Colonic mucosa (tissue), 4 donors: Measurements from ENCODE around the gene MYL1. TPM values are rescaled to one million over a fixed set of nuclear protein-coding genes. Genes with fewer than 3 reads are reported as not detected.

Source experiments
- DNase-seq: peaks from one replicate; pipeline ENCODE4 v3.0.0-alpha.2; 2020
- H3K27ac ChIP-seq: fragments of 200-600 bp; one replicate; pipeline ENCODE4 v1.8.0; 2021
- H3K27me3 ChIP-seq: fragments of 200-600 bp; one replicate; pipeline ENCODE4 v1.8.0; 2021
- H3K36me3 ChIP-seq: fragments of 200-600 bp; one replicate; pipeline ENCODE4 v1.8.0; 2021
- H3K4me1 ChIP-seq: fragments of 200-600 bp; one replicate; pipeline ENCODE4 v1.8.0; 2021; ENCODE audit warnings: mild to moderate bottlenecking
- H3K4me3 ChIP-seq: fragments of 200-600 bp; one replicate; pipeline ENCODE4 v1.8.0; 2021
- H3K9ac ChIP-seq, 2 donors: one replicate each; pipeline ENCODE4 v1.7.0; 2013; ENCODE audit warnings: control low read depth in 2 of 2, low read depth in 2 of 2, low read length in 2 of 2
- H3K9me3 ChIP-seq: fragments of 200-600 bp; one replicate; pipeline ENCODE4 v1.8.0; 2021
- intact Hi-C: fragments of 100-400 bp; cut with DNase I; formaldehyde crosslinking; loops from one replicate; pipeline ENCODE4 v1.14.1; 2022
- total RNA-seq, 2 donors: library from RNA; stranded (reverse); fragmentation: NEBNext Ultra II Directional in 1 of 2; extraction: Animal tissue kit (Norgen Biotek cat#: 25700) in 1 of 2; gene quantifications; one replicate each; pipeline ENCODE4 v1.2.1, GENCODE V29; 2021
- TF ChIP-seq, protein P1 (sequence below): fragments of 200-600 bp; IDR thresholded peaks from one replicate; pipeline ENCODE4 v1.8.0; 2022; ENCODE audit warnings: antibody characterized with exemption, mild to moderate bottlenecking
- donor health status: healthy.
- donor health status: DM: no; HTN: no; CAD: no.
- donor health status: DM: no; HTN: no; CAD: no.

The MYL1 gene
- total RNA-seq, 2 donors from 2014 or later: not detected

DNA sequence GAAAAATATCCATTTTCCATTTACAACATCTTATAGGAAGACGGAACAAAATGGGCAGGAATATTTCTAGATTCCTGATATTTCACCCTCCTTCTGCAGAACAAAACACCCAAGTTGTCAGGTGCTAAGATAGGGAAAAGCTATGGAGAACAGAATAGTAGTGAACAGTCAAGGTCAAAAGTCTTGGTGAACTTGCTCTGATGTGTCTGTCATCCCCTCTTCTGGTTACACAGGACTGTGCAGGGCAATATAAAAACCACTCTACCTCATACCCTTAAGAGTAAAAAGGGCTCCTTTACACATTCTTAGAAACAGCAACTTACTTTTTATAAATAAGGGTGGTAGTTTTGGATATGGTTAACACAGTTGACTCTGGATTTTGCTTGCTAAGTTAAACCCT lies 4.4 kb downstream of the MYL1 start:
- H3K4me3 ChIP-seq: no peak overlapping the region
- intact Hi-C loops: no loop called here
- no peaks in the 10 kb centered on the region for H3K27me3 ChIP-seq
- H3K4me1 ChIP-seq: no peaks in the 10 kb centered on the region
- no peak overlapping the region for H3K27ac ChIP-seq
- no peaks in the 10 kb centered on the region for H3K36me3 ChIP-seq
- no peak for DNase-seq
- H3K9ac ChIP-seq: no peak overlapping the region
- H3K9me3 ChIP-seq: no peaks in the 10 kb centered on the region
- TF ChIP-seq, protein P1, sequence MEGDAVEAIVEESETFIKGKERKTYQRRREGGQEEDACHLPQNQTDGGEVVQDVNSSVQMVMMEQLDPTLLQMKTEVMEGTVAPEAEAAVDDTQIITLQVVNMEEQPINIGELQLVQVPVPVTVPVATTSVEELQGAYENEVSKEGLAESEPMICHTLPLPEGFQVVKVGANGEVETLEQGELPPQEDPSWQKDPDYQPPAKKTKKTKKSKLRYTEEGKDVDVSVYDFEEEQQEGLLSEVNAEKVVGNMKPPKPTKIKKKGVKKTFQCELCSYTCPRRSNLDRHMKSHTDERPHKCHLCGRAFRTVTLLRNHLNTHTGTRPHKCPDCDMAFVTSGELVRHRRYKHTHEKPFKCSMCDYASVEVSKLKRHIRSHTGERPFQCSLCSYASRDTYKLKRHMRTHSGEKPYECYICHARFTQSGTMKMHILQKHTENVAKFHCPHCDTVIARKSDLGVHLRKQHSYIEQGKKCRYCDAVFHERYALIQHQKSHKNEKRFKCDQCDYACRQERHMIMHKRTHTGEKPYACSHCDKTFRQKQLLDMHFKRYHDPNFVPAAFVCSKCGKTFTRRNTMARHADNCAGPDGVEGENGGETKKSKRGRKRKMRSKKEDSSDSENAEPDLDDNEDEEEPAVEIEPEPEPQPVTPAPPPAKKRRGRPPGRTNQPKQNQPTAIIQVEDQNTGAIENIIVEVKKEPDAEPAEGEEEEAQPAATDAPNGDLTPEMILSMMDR: no peak

DNA sequence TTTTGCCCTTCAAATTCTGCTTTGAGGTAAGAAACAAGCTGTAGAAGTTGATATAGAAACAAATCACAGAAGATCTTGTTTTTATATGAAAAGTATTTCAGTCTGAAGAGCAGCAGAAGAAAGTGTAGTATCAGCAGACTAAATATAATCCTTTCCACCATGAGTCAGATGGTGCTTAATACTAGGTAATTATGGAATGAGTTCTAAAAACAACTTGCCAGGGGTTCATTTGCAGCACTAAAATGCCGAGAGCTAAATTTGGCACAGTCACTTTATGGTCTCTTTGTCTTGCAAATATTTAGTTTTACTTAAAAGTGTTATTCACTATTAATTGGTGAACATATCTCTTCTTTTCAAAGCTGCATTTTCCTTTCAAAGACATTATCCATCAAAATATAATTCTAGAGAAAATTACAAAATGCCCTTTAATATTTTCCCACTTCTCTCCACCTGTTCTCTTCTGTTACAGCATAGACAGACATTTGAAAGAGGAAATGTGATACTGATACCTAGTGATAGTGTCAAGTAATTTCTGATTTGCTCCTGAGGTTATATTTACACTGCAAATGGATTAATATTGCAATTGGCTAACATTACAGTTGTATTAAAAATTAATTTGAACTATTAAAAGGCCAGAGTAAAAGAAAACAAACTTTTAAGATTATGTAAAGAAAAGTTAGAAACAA lies 5.3 kb downstream of the MYL1 start:
- Histone ChIP-seq H3K27ac (no peak overlapping the region), H3K4me3 (no peak overlapping the region), H3K4me1 (no peaks in the 10 kb centered on the region), H3K36me3 (no peaks in the 10 kb centered on the region), H3K27me3 (no peaks in the 10 kb centered on the region), H3K9ac (no peak overlapping the region), H3K9me3 (no peaks in the 10 kb centered on the region)
- intact Hi-C loops: no loop called here
- TF ChIP-seq, protein P1: no peak
- DNase-seq: no peak

DNA sequence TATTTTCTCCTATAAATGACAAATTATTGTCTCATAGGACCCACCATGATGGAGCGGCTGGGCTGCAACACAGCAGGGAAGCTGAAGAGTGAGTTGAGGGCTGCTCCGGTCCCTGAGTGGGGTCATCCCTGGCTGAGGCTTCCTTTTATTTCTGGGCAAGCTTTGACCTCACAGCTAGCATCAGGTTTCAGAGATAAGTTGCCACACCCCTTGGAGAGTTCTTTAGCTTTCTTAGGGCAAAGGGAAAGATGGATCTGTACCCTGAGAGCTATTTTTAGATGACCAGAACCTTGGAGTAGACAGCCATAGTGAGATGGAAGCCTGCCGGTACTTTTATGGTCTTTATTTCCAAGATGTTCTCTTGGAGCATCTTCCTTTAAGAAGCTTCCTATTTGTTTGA lies 11.5 kb downstream of the MYL1 start:
- intact Hi-C loops: no loop called here
- TF ChIP-seq, protein P1: no peak
- Histone ChIP-seq H3K36me3 (no peaks in the 10 kb centered on the region), H3K9ac (no peak overlapping the region), H3K4me1 (no peaks in the 10 kb centered on the region), H3K27ac (no peak overlapping the region), H3K9me3 (no peaks in the 10 kb centered on the region), H3K27me3 (no peaks in the 10 kb centered on the region), H3K4me3 (no peak overlapping the region)
- DNase-seq: no peak

DNA sequence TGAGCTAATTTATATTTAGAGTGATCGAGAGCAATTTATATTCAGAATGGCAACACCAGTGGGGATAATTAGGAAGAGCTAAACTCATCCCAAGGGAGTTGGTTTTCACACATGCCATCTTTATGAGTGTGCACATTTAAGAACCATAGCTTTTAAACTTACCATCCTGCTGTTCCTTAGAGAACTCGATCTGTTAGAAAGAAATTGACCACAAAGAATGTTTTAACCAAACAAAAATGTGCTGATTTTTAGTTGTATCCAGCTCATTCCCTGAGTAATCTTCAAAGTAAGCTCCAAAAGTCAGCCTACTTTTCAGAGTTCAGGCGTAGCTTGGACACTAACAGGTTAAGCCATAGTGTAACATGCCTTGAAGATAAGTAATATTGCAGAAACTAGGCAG lies 12.6 kb downstream of the MYL1 start:
- no peaks in the 10 kb centered on the region for H3K36me3 ChIP-seq
- no peak overlapping the region for H3K4me3 ChIP-seq
- TF ChIP-seq, protein P1: no peak
- H3K27ac ChIP-seq: no peak overlapping the region
- no peaks in the 10 kb centered on the region for H3K9me3 ChIP-seq
- no peak for DNase-seq
- H3K9ac ChIP-seq: no peak overlapping the region
- no peaks in the 10 kb centered on the region for H3K27me3 ChIP-seq
- intact Hi-C loops: no loop called here
- no peaks in the 10 kb centered on the region for H3K4me1 ChIP-seq

DNA sequence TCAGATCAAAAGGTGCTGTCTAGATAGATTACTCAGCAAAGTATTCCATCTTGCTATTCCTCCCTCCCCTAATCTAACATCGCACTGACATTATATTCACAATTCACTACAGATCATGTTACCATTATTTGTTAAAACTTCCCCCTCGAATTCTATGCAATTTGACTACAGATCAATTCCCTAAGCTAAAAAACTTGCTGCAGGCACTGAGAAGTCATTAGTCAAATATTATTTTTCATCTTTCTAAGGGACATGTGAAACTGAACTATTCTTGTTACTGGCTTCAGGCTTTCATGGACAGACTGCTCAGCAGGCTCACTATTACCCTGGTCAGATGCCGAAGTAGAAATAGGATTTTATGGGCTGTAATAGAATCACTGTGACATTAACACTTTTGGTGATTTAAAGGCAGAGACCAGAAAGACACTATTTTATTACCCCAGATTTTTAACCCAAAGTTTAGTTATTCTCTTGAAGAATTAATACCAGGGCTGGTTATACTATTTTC lies 15.1 kb downstream of the MYL1 start:
- DNase-seq: no peak
- intact Hi-C loops: no loop called here
- H3K27ac ChIP-seq: no peak overlapping the region
- H3K9ac ChIP-seq: no peak overlapping the region
- H3K36me3 ChIP-seq: no peaks in the 10 kb centered on the region
- no peaks in the 10 kb centered on the region for H3K9me3 ChIP-seq
- TF ChIP-seq, protein P1: no peak
- no peak overlapping the region for H3K4me3 ChIP-seq
- H3K27me3 ChIP-seq: no peaks in the 10 kb centered on the region
- no peaks in the 10 kb centered on the region for H3K4me1 ChIP-seq
